ENCODE measurements around the gene ZNF485.

GRCh38 chr10:43591303-43591904 is 14.8 kb upstream of the ZNF485 start:
- TF ChIP-seq POLR2AphosphoS5 (IDR thresholded peaks at IDR 0.05; ENCODE audit: low read depth, low read length) = no peak
- TF ChIP-seq CTCF (IDR thresholded peaks at IDR 0.05) = no peak
- no peak for TF ChIP-seq REST (IDR thresholded peaks at IDR 0.05; ENCODE audit: low read depth, low read length)
- no peak for TF ChIP-seq PBX3 (IDR thresholded peaks at IDR 0.05)
- TF ChIP-seq TAF1 (IDR thresholded peaks at IDR 0.05; ENCODE audit: borderline replicate concordance, low read depth, low read length) = no peak
- no peak for TF ChIP-seq SIN3A (IDR thresholded peaks at IDR 0.05; ENCODE audit: borderline replicate concordance, low read depth, low read length)
- TF ChIP-seq EZH2phosphoT487 (IDR thresholded peaks at IDR 0.05; ENCODE audit: borderline replicate concordance, low read depth) = no peak
- no peak for TF ChIP-seq RAD21 (IDR thresholded peaks at IDR 0.05; ENCODE audit: low read length)
- no peak for TF ChIP-seq TCF12 (IDR thresholded peaks at IDR 0.05)
